ENCODE results near the gene PPARD. TPM values are rescaled to one million over a fixed set of nuclear protein-coding genes. Genes with fewer than 3 reads are reported as not detected.
"Not testable (repeated sequence)": the region's sequence is repeated elsewhere in the genome, so short reads cannot be mapped to it uniquely, and the experiment has no call there.

Gene PPARD
- total and polyA plus RNA-seq, 12 donors = 6.0 to 39.8 (median 21.6) TPM

DNA sequence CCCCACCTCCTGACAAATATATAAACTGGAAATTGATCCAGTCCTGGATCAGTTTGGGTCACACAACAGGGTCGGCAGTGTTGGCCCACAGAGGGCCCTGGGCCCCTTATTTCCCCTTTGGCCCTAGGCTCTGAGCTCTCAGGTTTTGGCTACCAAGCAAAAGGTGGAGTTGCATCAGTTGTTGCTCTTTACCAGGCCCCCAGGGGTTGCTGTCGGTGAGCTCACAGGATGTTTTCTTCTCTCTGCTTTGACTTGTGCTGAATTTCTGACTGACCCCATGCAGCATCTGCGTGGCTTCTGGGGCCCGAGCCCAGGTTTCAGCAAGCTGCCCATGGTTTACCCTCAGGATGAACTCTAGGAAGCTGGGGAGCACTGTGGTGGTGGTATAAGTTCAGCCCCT, 44.6 kb downstream of the PPARD start:
- Histone ChIP-seq H3K9me3 (replicated peaks in 1 of 3) (no peaks in the 10 kb centered on the region), H3K27me3 (no peaks in the 10 kb centered on the region), H3K4me3 (no peak overlapping the region), H3K36me3 (replicated peaks in 1 of 2) (no peaks in the 10 kb centered on the region), H3K4me1 (replicated peaks in 1 of 2) (peaks cover 0 to 2% of the 10 kb centered on the region in 2 donors), H3K27ac (no peak overlapping the region)
- 89 to 92% (median 90%) methylated on average over 3 to 4 of the region's 4 CpGs for WGBS, 4 donors
- intact Hi-C loops (cut with DNase I) = no loop called here
- no peak for DNase-seq
- TF ChIP-seq POLR2A (IDR thresholded peaks at IDR 0.05) = no peak
- TF ChIP-seq, protein P1, sequence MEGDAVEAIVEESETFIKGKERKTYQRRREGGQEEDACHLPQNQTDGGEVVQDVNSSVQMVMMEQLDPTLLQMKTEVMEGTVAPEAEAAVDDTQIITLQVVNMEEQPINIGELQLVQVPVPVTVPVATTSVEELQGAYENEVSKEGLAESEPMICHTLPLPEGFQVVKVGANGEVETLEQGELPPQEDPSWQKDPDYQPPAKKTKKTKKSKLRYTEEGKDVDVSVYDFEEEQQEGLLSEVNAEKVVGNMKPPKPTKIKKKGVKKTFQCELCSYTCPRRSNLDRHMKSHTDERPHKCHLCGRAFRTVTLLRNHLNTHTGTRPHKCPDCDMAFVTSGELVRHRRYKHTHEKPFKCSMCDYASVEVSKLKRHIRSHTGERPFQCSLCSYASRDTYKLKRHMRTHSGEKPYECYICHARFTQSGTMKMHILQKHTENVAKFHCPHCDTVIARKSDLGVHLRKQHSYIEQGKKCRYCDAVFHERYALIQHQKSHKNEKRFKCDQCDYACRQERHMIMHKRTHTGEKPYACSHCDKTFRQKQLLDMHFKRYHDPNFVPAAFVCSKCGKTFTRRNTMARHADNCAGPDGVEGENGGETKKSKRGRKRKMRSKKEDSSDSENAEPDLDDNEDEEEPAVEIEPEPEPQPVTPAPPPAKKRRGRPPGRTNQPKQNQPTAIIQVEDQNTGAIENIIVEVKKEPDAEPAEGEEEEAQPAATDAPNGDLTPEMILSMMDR (IDR thresholded peaks at IDR 0.05) = no peak

- intact Hi-C loops (cut with DNase I) = no loop called here
These were observed 45.7 kb downstream of the PPARD start for GRCh38 chr6:35388030-35388429.

DNA sequence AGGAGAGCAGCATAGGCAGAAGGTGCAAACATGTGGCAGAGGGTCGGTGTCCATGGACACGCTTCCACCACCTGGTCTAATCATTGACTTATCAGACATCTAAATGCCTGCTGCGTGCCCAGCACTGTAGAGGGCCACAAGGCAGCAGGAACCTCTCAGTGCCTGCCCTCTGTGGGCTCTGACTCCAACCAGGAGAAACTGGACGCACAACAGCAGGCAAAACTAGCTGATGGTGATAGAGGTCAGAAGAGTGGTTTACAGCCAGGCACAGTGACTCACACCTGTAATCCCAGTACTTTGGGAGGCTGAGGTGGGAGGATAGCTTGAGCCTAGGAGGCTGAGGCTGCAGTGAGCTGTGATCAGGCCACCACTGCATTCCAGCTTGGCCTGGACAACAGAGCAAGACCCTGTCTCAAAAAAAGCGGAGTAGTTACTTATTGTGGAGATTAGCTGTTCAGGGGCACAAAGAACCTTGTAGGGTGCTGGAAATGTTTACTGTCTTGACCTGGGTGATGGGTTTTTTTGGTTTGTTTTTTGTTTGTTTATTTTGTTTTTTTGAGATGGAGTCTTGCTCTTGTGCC, 46.5 kb downstream of the PPARD start:
- no peak overlapping the region for H3K27ac ChIP-seq
- no peaks in the 10 kb centered on the region for H3K9me3 ChIP-seq (replicated peaks in 1 of 3)
- H3K4me3 ChIP-seq = no peak overlapping the region
- intact Hi-C loops (cut with DNase I) = no loop called here
- DNase-seq = no peak
- 96 to 100% (median 97%) methylated on average over 4 to 5 of the region's 5 CpGs for WGBS, 4 donors
- peaks cover 16 to 19% of the 10 kb centered on the region in 2 donors for H3K4me1 ChIP-seq (replicated peaks in 1 of 2)
- TF ChIP-seq, protein P1 (IDR thresholded peaks at IDR 0.05) = no peak
- no peak for TF ChIP-seq POLR2A (IDR thresholded peaks at IDR 0.05)
- no peaks in the 10 kb centered on the region for H3K27me3 ChIP-seq
- no peaks in the 10 kb centered on the region for H3K36me3 ChIP-seq (replicated peaks in 1 of 2)

More at GRCh38 chr6:35388030-35388429, 45.7 kb downstream of the PPARD start:
- WGBS, 4 donors = 76 to 86% (median 81%) methylated on average over 5 of the region's 5 CpGs
- no peaks in the 10 kb centered on the region for H3K36me3 ChIP-seq (replicated peaks in 1 of 2)
- no peak overlapping the region for H3K27ac ChIP-seq
- DNase-seq = no peak
- H3K4me3 ChIP-seq = no peak overlapping the region
- no peaks in the 10 kb centered on the region for H3K27me3 ChIP-seq
- H3K4me1 ChIP-seq (replicated peaks in 1 of 2) = peaks cover 9 to 11% of the 10 kb centered on the region in 2 donors
- no peak for TF ChIP-seq POLR2A (IDR thresholded peaks at IDR 0.05)
- TF ChIP-seq, protein P1 (IDR thresholded peaks at IDR 0.05) = no peak
- H3K9me3 ChIP-seq (replicated peaks in 1 of 3) = no peaks in the 10 kb centered on the region

- WGBS, 4 donors = 96 to 98% (median 97%) methylated on average over 9 of the region's 9 CpGs
- intact Hi-C loops (cut with DNase I); DNase-seq: not testable (repeated sequence)
These were observed 47.0 kb downstream of the PPARD start for GRCh38 chr6:35389386-35389785.

More at GRCh38 chr6:35389386-35389785, 47.0 kb downstream of the PPARD start:
- H3K36me3 ChIP-seq (replicated peaks in 1 of 2); H3K9me3 ChIP-seq (replicated peaks in 1 of 3); H3K27me3 ChIP-seq; H3K27ac ChIP-seq; H3K4me3 ChIP-seq: not testable (repeated sequence)
- H3K4me1 ChIP-seq (replicated peaks in 1 of 2) = peaks cover 16 to 22% of the 10 kb centered on the region in 2 donors

Data from adrenal gland (tissue), 12 donors.